H9 (cell line): ENCODE results near the gene PRELID1. TPM values are rescaled to one million over a fixed set of nuclear protein-coding genes. Genes with fewer than 3 reads are reported as not detected.

Experiments
- DNase-seq: peaks from one replicate; pipeline ENCODE4 v3.0.0-alpha.2; 2017
- H2AFZ ChIP-seq: one replicate; pipeline ENCODE4 v1.6.1; 2013; ENCODE audit warnings: mild to moderate bottlenecking, low read length, control low read depth, moderate library complexity
- H2AK5ac ChIP-seq: 2 replicates; pipeline ENCODE4 v1.6.1; 2013; ENCODE audit warnings: low read length, control low read depth, mixed read lengths; ENCODE audit not compliant: insufficient read length
- H2BK120ac ChIP-seq: one replicate; pipeline ENCODE4 v1.6.1; 2013; ENCODE audit warnings: low read depth, mild to moderate bottlenecking, low read length, control low read depth, inconsistent platforms; ENCODE audit not compliant: poor library complexity, severe bottlenecking
- H2BK12ac ChIP-seq: 2 replicates; pipeline ENCODE4 v1.6.1; 2013; ENCODE audit warnings: low read length, control low read depth, mixed read lengths, low read depth; ENCODE audit not compliant: insufficient read length
- H2BK15ac ChIP-seq: 2 replicates; pipeline ENCODE4 v1.6.1; 2013; ENCODE audit warnings: low read depth, low read length, control low read depth
- H2BK20ac ChIP-seq: one replicate; pipeline ENCODE4 v1.6.1; 2013; ENCODE audit warnings: low read depth, mild to moderate bottlenecking, low read length, control low read depth, inconsistent platforms; ENCODE audit not compliant: poor library complexity, severe bottlenecking
- H2BK5ac ChIP-seq: 2 replicates; pipeline ENCODE4 v1.6.1; 2013; ENCODE audit warnings: low read length, control low read depth, mixed read lengths; ENCODE audit not compliant: insufficient read length
- H3K14ac ChIP-seq: 2 replicates; pipeline ENCODE4 v1.6.1; 2013; ENCODE audit warnings: low read length, control low read depth; ENCODE audit not compliant: insufficient read depth
- H3K18ac ChIP-seq: 2 replicates; pipeline ENCODE4 v1.6.1; 2013; ENCODE audit warnings: low read depth, mild to moderate bottlenecking, mixed read lengths, low read length, control low read depth; ENCODE audit not compliant: insufficient read length
- H3K23ac ChIP-seq: 2 replicates; pipeline ENCODE4 v1.6.1; 2013; ENCODE audit warnings: low read length, control low read depth, mixed read lengths, low read depth; ENCODE audit not compliant: insufficient read length
- H3K23me2 ChIP-seq: 2 replicates; pipeline ENCODE4 v1.6.1; 2013; ENCODE audit warnings: low read depth, mild to moderate bottlenecking, mixed read lengths, low read length, control low read depth; ENCODE audit not compliant: insufficient read length, poor library complexity, severe bottlenecking
- H3K27ac ChIP-seq: 2 replicates; pipeline ENCODE4 v1.5.1; 2013; ENCODE audit warnings: low read length, control low read depth, mixed read lengths, low read depth; ENCODE audit not compliant: insufficient read length
- H3K27me3 ChIP-seq: 2 replicates; pipeline ENCODE4 v1.6.1; 2013; ENCODE audit warnings: low read length, control low read depth, inconsistent platforms; ENCODE audit not compliant: insufficient read depth
- H3K4ac ChIP-seq: 2 replicates; pipeline ENCODE4 v1.6.1; 2013; ENCODE audit warnings: low read depth, mild to moderate bottlenecking, control low read depth, inconsistent platforms, low read length, moderate library complexity
- H3K4me1 ChIP-seq: 2 replicates; pipeline ENCODE4 v1.6.1; 2013; ENCODE audit warnings: low read length, control low read depth, inconsistent platforms; ENCODE audit not compliant: insufficient read depth
- H3K4me2 ChIP-seq: 2 replicates; pipeline ENCODE4 v1.6.1; 2013; ENCODE audit warnings: low read length, control low read depth, mixed read lengths; ENCODE audit not compliant: insufficient read length, insufficient read depth
- H3K56ac ChIP-seq: 2 replicates; pipeline ENCODE4 v1.6.1; 2013; ENCODE audit warnings: low read depth, mild to moderate bottlenecking, mixed read lengths, low read length, control low read depth; ENCODE audit not compliant: insufficient read length
- H3K79me1 ChIP-seq: 2 replicates; pipeline ENCODE4 v1.6.1; 2013; ENCODE audit warnings: low read depth, mild to moderate bottlenecking, moderate library complexity, low read length, control low read depth, inconsistent platforms; ENCODE audit not compliant: insufficient read depth, poor library complexity, severe bottlenecking
- H3K79me2 ChIP-seq: 2 replicates; pipeline ENCODE4 v1.6.1; 2013; ENCODE audit warnings: low read length, control low read depth, inconsistent platforms; ENCODE audit not compliant: insufficient read depth
- H3K9ac ChIP-seq: 2 replicates; pipeline ENCODE4 v1.6.1; 2013; ENCODE audit warnings: low read length, control low read depth, mixed read lengths; ENCODE audit not compliant: insufficient read length; ENCODE audit errors: extremely low read depth
- H3K9me3 ChIP-seq: one replicate; pipeline ENCODE4 v1.6.1; 2013; ENCODE audit warnings: low read depth, low read length, inconsistent platforms; ENCODE audit not compliant: control insufficient read depth
- H3T11ph ChIP-seq: one replicate; pipeline ENCODE4 v1.6.1; 2013; ENCODE audit warnings: mild to moderate bottlenecking, low read length, control low read depth, inconsistent platforms
- H4K20me1 ChIP-seq: one replicate; pipeline ENCODE4 v1.6.1; 2013; ENCODE audit not compliant: control insufficient read depth, insufficient read length, insufficient read depth
- H4K5ac ChIP-seq: 2 replicates; pipeline ENCODE4 v1.6.1; 2013; ENCODE audit warnings: low read depth, mild to moderate bottlenecking, mixed read lengths, low read length, control low read depth; ENCODE audit not compliant: insufficient read length
- H4K8ac ChIP-seq: replicated peaks from 2 replicates; pipeline ENCODE4 v1.6.1; 2013; ENCODE audit warnings: low read length, control low read depth, mixed read lengths, low read depth; ENCODE audit not compliant: insufficient read length
- H4K91ac ChIP-seq: 2 replicates; pipeline ENCODE4 v1.6.1; 2013; ENCODE audit warnings: low read depth, mild to moderate bottlenecking, moderate library complexity, mixed read lengths, low read length, control low read depth; ENCODE audit not compliant: insufficient read length
- H3K27ac Mint-ChIP-seq, 3 experiments: 2 replicates in 2 of 3; 3 replicates in 1 of 3; pipeline ENCODE4 v1.8.0; 2020 to 2021; ENCODE audit warnings: mixed read lengths in 3 of 3, mild to moderate bottlenecking in 1 of 3, moderate library complexity in 1 of 3
- H3K27me3 Mint-ChIP-seq: 2 replicates; pipeline ENCODE4 v1.8.0; 2021; ENCODE audit warnings: low read depth, mild to moderate bottlenecking, moderate library complexity, mixed read lengths
- H3K36me3 Mint-ChIP-seq, 3 experiments: 2 replicates in 2 of 3; 3 replicates in 1 of 3; pipeline ENCODE4 v1.8.0; 2020 to 2021; ENCODE audit warnings: low read depth in 3 of 3, mixed read lengths in 3 of 3; ENCODE audit not compliant: insufficient read depth in 1 of 3
- H3K4me1 Mint-ChIP-seq, 2 experiments: 2 replicates each; pipeline ENCODE4 v1.8.0; 2020; ENCODE audit warnings: mixed read lengths in 2 of 2
- H3K4me3 Mint-ChIP-seq, 2 experiments: 2 replicates in 1 of 2; 3 replicates in 1 of 2; pipeline ENCODE4 v1.8.0; 2020 to 2021; ENCODE audit warnings: mild to moderate bottlenecking in 2 of 2, mixed read lengths in 2 of 2, moderate library complexity in 1 of 2
- H3K9me3 Mint-ChIP-seq, 2 experiments: 2 replicates in 1 of 2; 3 replicates in 1 of 2; pipeline ENCODE4 v1.8.0; 2020; ENCODE audit warnings: mild to moderate bottlenecking in 2 of 2, mixed read lengths in 2 of 2, moderate library complexity in 1 of 2
- CTCF ChIP-seq: fragments of 200-600 bp; sonication (generic); conservative IDR thresholded peaks from 3 replicates; pipeline ENCODE4 v1.8.0; 2021; ENCODE audit warnings: antibody characterized with exemption, mild to moderate bottlenecking
- WGBS: extraction: QIAGEN DNeasy Blood & Tissue Kit; methylation state at CpG from one replicate; pipeline ENCODE4 v1.1.7; 2013; ENCODE audit warnings: missing lambda C conversion rate, low lambda C conversion rate, mixed read lengths; ENCODE audit not compliant: insufficient read length; ENCODE audit errors: extremely low coverage; 5-methylcytosine and 5-hydroxymethylcytosine counted together
- total RNA-seq: library from RNA; stranded (reverse); gene quantifications from 2 replicates; pipeline ENCODE4 v1.2.1, GENCODE V29; 2021

PRELID1 gene
- total RNA-seq, 1 experiment from 2014 or later: 213 TPM

DNA sequence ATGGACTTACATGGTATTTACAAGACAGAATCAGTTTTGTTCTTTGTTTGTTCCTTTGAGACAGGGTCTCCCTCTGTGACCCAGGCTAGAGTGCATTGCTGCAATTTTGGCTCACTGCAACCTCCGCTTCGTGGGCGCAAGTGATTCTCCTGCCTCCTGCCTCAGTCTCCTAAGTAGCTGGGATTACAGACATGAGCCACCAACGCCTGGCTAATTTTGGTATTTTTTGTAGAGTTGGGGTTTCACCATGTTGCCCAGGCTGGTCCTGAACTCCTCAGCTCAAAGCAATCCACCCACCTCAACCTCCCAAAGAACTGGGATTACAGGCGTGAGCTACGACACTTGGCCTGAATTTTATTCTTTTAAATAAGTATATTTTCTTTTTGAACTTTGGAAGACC lies 27.7 kb upstream of the PRELID1 start:
- no peak overlapping the region for H2BK120ac ChIP-seq
- no peaks in the 10 kb centered on the region for H4K20me1 ChIP-seq
- no peak overlapping the region for H2AK5ac ChIP-seq
- no CpG with 5 or more reads among the region's 6 CpGs for WGBS
- H3K4ac ChIP-seq: no peak overlapping the region
- H3K4me1 Mint-ChIP-seq: no peaks in the 10 kb centered on the region
- H3K79me2 ChIP-seq: no peaks in the 10 kb centered on the region; the same call in 1 of the 2 replicates
- H3K9me3 Mint-ChIP-seq: no peaks in the 10 kb centered on the region
- no peak overlapping the region for H3K4me2 ChIP-seq
- H2BK5ac ChIP-seq: no peak overlapping the region
- H2BK15ac ChIP-seq: no peak overlapping the region
- H4K8ac ChIP-seq: no peak overlapping the region
- H3K23ac ChIP-seq: no peak overlapping the region
- no peak overlapping the region for H3K9ac ChIP-seq
- no peaks in the 10 kb centered on the region for H3K4me1 ChIP-seq
- H3K4me3 Mint-ChIP-seq: no peak overlapping the region
- no peaks in the 10 kb centered on the region for H3K27me3 Mint-ChIP-seq
- no peak overlapping the region for H3K18ac ChIP-seq
- no peaks in the 10 kb centered on the region for H3K23me2 ChIP-seq
- DNase-seq: no peak
- H2BK12ac ChIP-seq: no peak overlapping the region
- H2AFZ ChIP-seq: no peak overlapping the region
- no peaks in the 10 kb centered on the region for H3K9me3 ChIP-seq
- H3K56ac ChIP-seq: no peak overlapping the region
- H3K14ac ChIP-seq: no peak overlapping the region
- H3K36me3 Mint-ChIP-seq: peaks cover 40 to 89% (median 87%) of the 10 kb centered on the region in 3 experiments; a peak in 6 of 7 replicates
- no peak overlapping the region for H2BK20ac ChIP-seq
- no peak overlapping the region for H3T11ph ChIP-seq
- no peak overlapping the region for H4K91ac ChIP-seq
- TF ChIP-seq CTCF: no peak
- no peak overlapping the region for H3K27ac ChIP-seq
- no peak overlapping the region for H4K5ac ChIP-seq
- no peak overlapping the region for H3K27ac Mint-ChIP-seq
- no peaks in the 10 kb centered on the region for H3K79me1 ChIP-seq
- H3K27me3 ChIP-seq: no peaks in the 10 kb centered on the region
